C4-2B (cell line): ENCODE results near the gene SEPTIN14.
"Not testable (repeated sequence)": the region's sequence is repeated elsewhere in the genome, so short reads cannot be mapped to it uniquely, and the experiment has no call there.

Experiments used
- H3K27ac ChIP-seq: fragments of 450-650 bp; 2 replicates; pipeline ENCODE4 v1.5.1; 2017
- CTCF ChIP-seq: fragments of 450-650 bp; conservative IDR thresholded peaks from 2 replicates; pipeline ENCODE4 v1.5.1; 2017; ENCODE audit warnings: mild to moderate bottlenecking
- ZFX ChIP-seq: fragments of 450-650 bp; IDR thresholded peaks from 2 replicates; pipeline ENCODE4 v1.6.1; 2017

The SEPTIN14 gene

GRCh38 chr7:55862652-55863051 lies at the start of gene SEPTIN14:
TSS of gene SEPTIN14 (minus strand) at chr7:55862752. CDS start at chr7:55861996, 756 bp downstream.
- H3K27ac ChIP-seq, result not testable (repeated sequence)

- no peak overlapping the region for H3K27ac ChIP-seq
- TF ChIP-seq ZFX, result no peak
- TF ChIP-seq CTCF, result no peak
These were observed 41.6 kb upstream of the SEPTIN14 start for GRCh38 chr7:55903985-55904759.

- not testable (repeated sequence) for H3K27ac ChIP-seq
These were observed 38.5 kb upstream of the SEPTIN14 start for GRCh38 chr7:55901059-55901458.

GRCh38 chr7:55898287-55898686 lies 35.7 kb upstream of the SEPTIN14 start:
- TF ChIP-seq ZFX (no peak), CTCF (no peak)
- H3K27ac ChIP-seq, result no peak overlapping the region

- TF ChIP-seq ZFX, result no peak
- TF ChIP-seq CTCF, result no peak
- no peak overlapping the region for H3K27ac ChIP-seq
These were observed 32.5 kb upstream of the SEPTIN14 start for GRCh38 chr7:55895021-55895420.

- TF ChIP-seq CTCF (no peak), ZFX (no peak)
- no peak overlapping the region for H3K27ac ChIP-seq
These were observed 31.4 kb upstream of the SEPTIN14 start for GRCh38 chr7:55893940-55894339.

- H3K27ac ChIP-seq, result peak overlapping the region; percentile 89; the same call in 1 of the 2 replicates
These were observed 25.8 kb upstream of the SEPTIN14 start for GRCh38 chr7:55888378-55888777.

GRCh38 chr7:55887821-55888247 lies 25.3 kb upstream of the SEPTIN14 start:
- H3K27ac ChIP-seq, result peak overlapping the region; percentile 89; the same call in 1 of the 2 replicates
- TF ChIP-seq CTCF, result no peak

- no peak for TF ChIP-seq CTCF
- no peak for TF ChIP-seq ZFX
- no peak overlapping the region for H3K27ac ChIP-seq
These were observed 21.8 kb upstream of the SEPTIN14 start for GRCh38 chr7:55884321-55884720.
